IMR-90 (cell line): ENCODE data around the gene BCAS4. TPM values are rescaled to one million over a fixed set of nuclear protein-coding genes. Genes with fewer than 3 reads are reported as not detected.

Experiments used
- ATAC-seq: fragments of 200-7000 bp; cut with Tn5 transposase; 2 replicates; pipeline ENCODE4 v1.9.1; 2020; ENCODE audit warnings: low read depth, mild to moderate bottlenecking, moderate library complexity
- BruUV-seq: library from RNA; stranded (reverse); fragments of 400-500 nt; replicated peaks from 2 replicates; lab custom pipeline; 2021; lab: Mats Ljungman, UMichigan
- CTCF ChIA-PET: fragments of 300-600 bp; formaldehyde crosslinking; extraction: SDS; loops from one replicate; lab custom pipeline; 2021; ENCODE audit warnings: antibody characterized with exemption; lab: Yijun Ruan, JAX
- POLR2A ChIA-PET: fragments of 300-600 bp; sonication (Branson Sonifier 250); formaldehyde crosslinking; loops from one replicate; lab custom pipeline; 2022; ENCODE audit warnings: antibody characterized with exemption; ENCODE audit not compliant: unreplicated experiment; lab: Charles Lee
- DNase-seq: peaks from one replicate; pipeline ENCODE4 v3.0.0; 2013
- H2AFZ ChIP-seq: replicated peaks from 2 replicates; pipeline ENCODE3; 2013; ENCODE audit warnings: low read length, mild to moderate bottlenecking; ENCODE audit not compliant: poor library complexity
- H2AK5ac ChIP-seq: 2 replicates; pipeline ENCODE4 v1.6.1; 2013; ENCODE audit warnings: low read depth, low read length, inconsistent platforms
- H2AK9ac ChIP-seq: replicated peaks from 2 replicates; pipeline ENCODE3; 2013; ENCODE audit warnings: mild to moderate bottlenecking, low read depth, low read length, moderate library complexity; ENCODE audit not compliant: poor library complexity
- H2BK120ac ChIP-seq: 2 replicates; pipeline ENCODE4 v1.6.1; 2013; ENCODE audit warnings: low read depth, low read length, inconsistent platforms
- H2BK15ac ChIP-seq: 3 replicates; pipeline ENCODE4 v1.6.1; 2013; ENCODE audit warnings: low read depth, low read length, inconsistent platforms
- H2BK20ac ChIP-seq: 2 replicates; pipeline ENCODE4 v1.6.1; 2013; ENCODE audit warnings: low read depth, mild to moderate bottlenecking, inconsistent platforms, low read length, moderate library complexity
- H2BK5ac ChIP-seq: 2 replicates; pipeline ENCODE4 v1.6.1; 2013; ENCODE audit warnings: mild to moderate bottlenecking, low read depth, low read length, inconsistent platforms; ENCODE audit not compliant: poor library complexity, severe bottlenecking
- H3K14ac ChIP-seq: replicated peaks from 2 replicates; pipeline ENCODE4 v1.6.1; 2013; ENCODE audit warnings: low read depth, low read length, inconsistent platforms
- H3K18ac ChIP-seq: 2 replicates; pipeline ENCODE4 v1.6.1; 2013; ENCODE audit warnings: low read depth, low read length, control low read depth
- H3K23ac ChIP-seq: 2 replicates; pipeline ENCODE4 v1.6.1; 2013; ENCODE audit warnings: low read depth, low read length, inconsistent platforms
- H3K27ac ChIP-seq: 2 replicates; pipeline ENCODE4 v1.5.1; 2013; ENCODE audit warnings: mild to moderate bottlenecking, control low read depth, low read length; ENCODE audit not compliant: insufficient read depth
- H3K27me3 ChIP-seq: 2 replicates; pipeline ENCODE4 v1.6.1; 2013; ENCODE audit warnings: low read length; ENCODE audit not compliant: control insufficient read depth, insufficient read depth
- H3K36me3 ChIP-seq: 2 replicates; pipeline ENCODE4 v1.6.1; 2013; ENCODE audit warnings: low read length, mixed read lengths; ENCODE audit not compliant: control insufficient read depth, insufficient read depth
- H3K4ac ChIP-seq: 2 replicates; pipeline ENCODE4 v1.6.1; 2013; ENCODE audit warnings: low read depth, low read length, inconsistent platforms
- H3K4me1 ChIP-seq: 2 replicates; pipeline ENCODE4 v1.6.1; 2013; ENCODE audit warnings: low read length, mixed read lengths; ENCODE audit not compliant: control insufficient read depth, insufficient read depth
- H3K4me2 ChIP-seq: 2 replicates; pipeline ENCODE4 v1.6.1; 2013; ENCODE audit warnings: low read depth, mild to moderate bottlenecking, control low read depth, low read length, moderate library complexity
- H3K4me3 ChIP-seq: 2 replicates; pipeline ENCODE4 v1.5.1; 2013; ENCODE audit warnings: low read depth, mild to moderate bottlenecking, control low read depth, low read length, moderate library complexity; ENCODE audit not compliant: insufficient read depth
- H3K56ac ChIP-seq: 2 replicates; pipeline ENCODE4 v1.6.1; 2013; ENCODE audit warnings: low read length, inconsistent platforms; ENCODE audit not compliant: insufficient read depth; ENCODE audit errors: extremely low read depth
- H3K79me1 ChIP-seq, 2 experiments: 2 replicates each; pipeline ENCODE4 v1.6.1; 2013; ENCODE audit warnings: low read length in 2 of 2, inconsistent platforms in 1 of 2, low read depth in 1 of 2
- H3K9ac ChIP-seq: 2 replicates; pipeline ENCODE4 v1.6.1; 2013; ENCODE audit warnings: low read depth, low read length, control low read depth
- H3K9me1 ChIP-seq: 2 replicates; pipeline ENCODE4 v1.6.1; 2013; ENCODE audit warnings: low read length, inconsistent platforms; ENCODE audit not compliant: insufficient read depth
- H3K9me3 ChIP-seq: 2 replicates; pipeline ENCODE4 v1.6.1; 2013; ENCODE audit warnings: low read length; ENCODE audit not compliant: control insufficient read depth, insufficient read depth
- H4K20me1 ChIP-seq: 2 replicates; pipeline ENCODE4 v1.6.1; 2013; ENCODE audit warnings: low read length, inconsistent platforms; ENCODE audit not compliant: insufficient read depth
- H4K5ac ChIP-seq: 2 replicates; pipeline ENCODE4 v1.6.1; 2013; ENCODE audit warnings: mild to moderate bottlenecking, low read depth, low read length, control low read depth
- H4K8ac ChIP-seq, 2 experiments: 2 replicates each; pipeline ENCODE4 v1.6.1; 2013; ENCODE audit warnings: low read depth in 2 of 2, low read length in 2 of 2, control low read depth in 1 of 2, inconsistent platforms in 1 of 2
- H4K91ac ChIP-seq: 2 replicates; pipeline ENCODE4 v1.6.1; 2013; ENCODE audit warnings: low read depth, low read length, inconsistent platforms; ENCODE audit not compliant: insufficient read depth
- BHLHE40 ChIP-seq: fragments of 150-350 bp; IDR thresholded peaks from 2 replicates; pipeline ENCODE4 v1.6.1; 2016; ENCODE audit warnings: mild to moderate bottlenecking, low read depth, low read length
- CEBPB ChIP-seq: IDR thresholded peaks from 2 replicates; pipeline ENCODE4 v1.6.1; 2012; ENCODE audit warnings: low read depth, low read length, improper control_type of control experiment
- CHD1 ChIP-seq: IDR thresholded peaks from 2 replicates; pipeline ENCODE4 v1.6.1; 2012; ENCODE audit warnings: low read depth, low read length, improper control_type of control experiment
- ELK1 ChIP-seq: fragments of 150-350 bp; IDR thresholded peaks from 2 replicates; pipeline ENCODE4 v1.6.1; 2016; ENCODE audit warnings: low read depth, mild to moderate bottlenecking, low read length, moderate library complexity, borderline replicate concordance
- FOS ChIP-seq: fragments of 150-350 bp; IDR thresholded peaks from 2 replicates; pipeline ENCODE4 v1.6.1; 2016; ENCODE audit warnings: low read depth, low read length
- MAFK ChIP-seq: IDR thresholded peaks from 2 replicates; pipeline ENCODE4 v1.6.1; 2012; ENCODE audit warnings: low read depth, low read length, improper control_type of control experiment
- MAZ ChIP-seq: IDR thresholded peaks from 2 replicates; pipeline ENCODE4 v1.6.1; 2012; ENCODE audit warnings: low read depth, mild to moderate bottlenecking, low read length, improper control_type of control experiment, moderate library complexity, borderline replicate concordance
- NFE2L2 ChIP-seq: fragments of 150-350 bp; IDR thresholded peaks from 2 replicates; pipeline ENCODE4 v1.6.1; 2016; ENCODE audit warnings: low read depth, mild to moderate bottlenecking, low read length
- RAD21 ChIP-seq: IDR thresholded peaks from 2 replicates; pipeline ENCODE4 v1.6.1; 2012; ENCODE audit warnings: low read length, improper control_type of control experiment
- RCOR1 ChIP-seq: IDR thresholded peaks from 2 replicates; pipeline ENCODE4 v1.6.1; 2012; ENCODE audit warnings: mild to moderate bottlenecking, low read length, improper control_type of control experiment; ENCODE audit not compliant: insufficient replicate concordance
- WGBS, 2 experiments: methylation state at CpG; one replicate each; pipeline versions ENCODE4 v1.1.5 to v1.1.7; 2013; ENCODE audit warnings: missing lambda C conversion rate in 2 of 2; ENCODE audit not compliant: insufficient read length in 1 of 2; ENCODE audit errors: extremely low coverage in 2 of 2; 5-methylcytosine and 5-hydroxymethylcytosine counted together
- dilution Hi-C: fragments of 300-500 bp; cut with HindIII; formaldehyde crosslinking; loops from one replicate; pipeline ENCODE4 v1.14.3; 2018; ENCODE audit warnings: low sequenced_read_pairs; ENCODE audit not compliant: unreplicated experiment
- in situ Hi-C: fragments of 300-500 bp; cut with MboI; formaldehyde crosslinking; loops from 3 replicates; pipeline ENCODE4 v1.14.3; 2019; ENCODE audit warnings: low sequenced_read_pairs, inconsistent platforms, mixed read lengths
- intact Hi-C: fragments of 100-400 bp; cut with micrococcal nuclease; formaldehyde crosslinking; loops from 2 replicates; pipeline ENCODE4 v1.10.0; 2022
- polyA plus RNA-seq, 3 experiments: library from polyadenylated mRNA; depleted of rRNA; stranded (reverse); fragments of >200 nt; gene quantifications; 2 replicates each; pipeline ENCODE4 v1.2.3, GENCODE V29; 2012; ENCODE audit warnings: low replicate concordance in 1 of 3
- total RNA-seq: library from RNA; depleted of rRNA; stranded (reverse); fragments of >200 nt; gene quantifications from 2 replicates; pipeline ENCODE4 v1.2.3, GENCODE V29; 2012
- TF ChIP-seq, protein P1 (sequence below): conservative IDR thresholded peaks from 2 replicates; pipeline ENCODE4 v1.5.1; 2012; ENCODE audit warnings: mild to moderate bottlenecking, low read depth, low read length, improper control_type of control experiment

The BCAS4 gene
- total and polyA plus RNA-seq, 2 of the 4 experiments (the other 2 are of a cell fraction): 42.7 to 47.5 TPM

DNA sequence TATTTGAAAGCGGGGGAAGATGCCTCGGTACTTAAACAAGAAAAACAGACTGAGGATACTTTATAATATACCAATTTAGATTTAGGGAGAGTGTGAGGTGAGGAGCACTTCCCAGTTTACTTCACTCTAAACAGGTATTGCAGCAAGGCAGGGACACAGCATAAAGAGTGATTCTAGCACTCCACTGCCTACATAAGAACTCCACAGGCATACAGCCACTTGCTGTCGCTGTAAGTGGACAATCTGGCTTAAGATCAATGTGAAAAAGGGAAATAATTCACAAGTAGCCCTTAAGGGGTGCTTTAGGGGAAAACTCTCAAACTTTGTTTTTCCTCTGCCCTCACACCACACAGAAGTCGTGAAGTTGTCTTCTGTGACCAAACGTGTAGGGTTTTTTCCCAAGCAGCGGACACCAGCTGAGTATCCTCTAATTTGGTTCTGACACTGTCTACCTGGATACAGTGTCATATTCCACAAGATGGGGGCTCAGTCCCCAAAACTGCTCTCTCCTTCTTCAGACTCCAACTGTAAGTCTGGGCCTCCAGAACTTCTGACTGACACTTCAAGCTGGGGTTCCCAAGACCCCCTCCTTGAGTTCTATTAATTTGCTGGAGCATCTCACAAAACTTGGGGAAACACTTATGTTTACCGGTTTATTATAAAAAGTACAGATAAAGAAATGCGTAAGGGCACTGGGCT is 127.1 kb downstream of the BCAS4 start (continued):
- no peak for TF ChIP-seq CEBPB

GRCh38 chr20:50924261-50924920 is 129.5 kb downstream of the BCAS4 start:
- Histone ChIP-seq H4K20me1 (peaks cover 94% of the 10 kb centered on the region), H3K79me1 (peaks cover 3 to 47% of the 10 kb centered on the region in 2 experiments; a peak in 3 of 4 replicates), H2BK20ac (no peak overlapping the region), H3K36me3 (peaks cover 14% of the 10 kb centered on the region), H3K9me1 (peaks cover 12% of the 10 kb centered on the region), H3K18ac (no peak overlapping the region), H2BK5ac (no peak overlapping the region), H2AFZ (no peak overlapping the region), H3K27me3 (no peaks in the 10 kb centered on the region), H2AK5ac (no peak overlapping the region), H4K8ac (no peak overlapping the region), H4K5ac (no peak overlapping the region), H2BK15ac (no peak overlapping the region), H2BK120ac (no peak overlapping the region), H3K23ac (no peak overlapping the region), H3K4me2 (0 out of 2 replicates have a peak overlapping the region, but pooled peaks have one; percentile 54), H3K9ac (no peak overlapping the region), H3K56ac (no peak overlapping the region), H4K91ac (no peak overlapping the region), H3K4ac (no peak overlapping the region), H3K4me3 (no peak overlapping the region), H3K14ac (no peak overlapping the region), H3K27ac (no peak overlapping the region), H3K4me1 (peaks cover 16% of the 10 kb centered on the region), H2AK9ac (no peak overlapping the region), H3K9me3 (no peaks in the 10 kb centered on the region)
- in situ Hi-C loops (no loop called here), intact Hi-C loops (no loop called here), dilution Hi-C loops (loop anchor here (25.0 kb wide), 1 partner anchor 112 kb away; no protein-coding TSS in a partner anchor)
- no CpG with 5 or more reads among the region's 2 CpGs for WGBS, 2 experiments
- no TSS peak for BruUV-seq
- CTCF ChIA-PET: interaction anchor here (2.7 kb wide), 1 partner anchor 130 kb away, joined by 10 read pairs; the partner anchor contains the start of gene BCAS4
- DNase-seq (peak; percentile 43), ATAC-seq (peak; percentile 25)
- POLR2A ChIA-PET: no interaction called here
- no peak for TF ChIP-seq MAFK
- TF ChIP-seq BHLHE40: no peak
- TF ChIP-seq RAD21: no peak
- TF ChIP-seq ELK1: no peak
- TF ChIP-seq, protein P1, sequence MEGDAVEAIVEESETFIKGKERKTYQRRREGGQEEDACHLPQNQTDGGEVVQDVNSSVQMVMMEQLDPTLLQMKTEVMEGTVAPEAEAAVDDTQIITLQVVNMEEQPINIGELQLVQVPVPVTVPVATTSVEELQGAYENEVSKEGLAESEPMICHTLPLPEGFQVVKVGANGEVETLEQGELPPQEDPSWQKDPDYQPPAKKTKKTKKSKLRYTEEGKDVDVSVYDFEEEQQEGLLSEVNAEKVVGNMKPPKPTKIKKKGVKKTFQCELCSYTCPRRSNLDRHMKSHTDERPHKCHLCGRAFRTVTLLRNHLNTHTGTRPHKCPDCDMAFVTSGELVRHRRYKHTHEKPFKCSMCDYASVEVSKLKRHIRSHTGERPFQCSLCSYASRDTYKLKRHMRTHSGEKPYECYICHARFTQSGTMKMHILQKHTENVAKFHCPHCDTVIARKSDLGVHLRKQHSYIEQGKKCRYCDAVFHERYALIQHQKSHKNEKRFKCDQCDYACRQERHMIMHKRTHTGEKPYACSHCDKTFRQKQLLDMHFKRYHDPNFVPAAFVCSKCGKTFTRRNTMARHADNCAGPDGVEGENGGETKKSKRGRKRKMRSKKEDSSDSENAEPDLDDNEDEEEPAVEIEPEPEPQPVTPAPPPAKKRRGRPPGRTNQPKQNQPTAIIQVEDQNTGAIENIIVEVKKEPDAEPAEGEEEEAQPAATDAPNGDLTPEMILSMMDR: no peak
- TF ChIP-seq NFE2L2: no peak
- TF ChIP-seq RCOR1: no peak
- TF ChIP-seq FOS: no peak
- no peak for TF ChIP-seq CHD1
- no peak for TF ChIP-seq MAZ
